ENCODE measurements around the gene NFAT5.

GRCh38 chr16:69672315-69672997 is 106.7 kb downstream of the NFAT5 start:
- TF ChIP-seq, protein P1, sequence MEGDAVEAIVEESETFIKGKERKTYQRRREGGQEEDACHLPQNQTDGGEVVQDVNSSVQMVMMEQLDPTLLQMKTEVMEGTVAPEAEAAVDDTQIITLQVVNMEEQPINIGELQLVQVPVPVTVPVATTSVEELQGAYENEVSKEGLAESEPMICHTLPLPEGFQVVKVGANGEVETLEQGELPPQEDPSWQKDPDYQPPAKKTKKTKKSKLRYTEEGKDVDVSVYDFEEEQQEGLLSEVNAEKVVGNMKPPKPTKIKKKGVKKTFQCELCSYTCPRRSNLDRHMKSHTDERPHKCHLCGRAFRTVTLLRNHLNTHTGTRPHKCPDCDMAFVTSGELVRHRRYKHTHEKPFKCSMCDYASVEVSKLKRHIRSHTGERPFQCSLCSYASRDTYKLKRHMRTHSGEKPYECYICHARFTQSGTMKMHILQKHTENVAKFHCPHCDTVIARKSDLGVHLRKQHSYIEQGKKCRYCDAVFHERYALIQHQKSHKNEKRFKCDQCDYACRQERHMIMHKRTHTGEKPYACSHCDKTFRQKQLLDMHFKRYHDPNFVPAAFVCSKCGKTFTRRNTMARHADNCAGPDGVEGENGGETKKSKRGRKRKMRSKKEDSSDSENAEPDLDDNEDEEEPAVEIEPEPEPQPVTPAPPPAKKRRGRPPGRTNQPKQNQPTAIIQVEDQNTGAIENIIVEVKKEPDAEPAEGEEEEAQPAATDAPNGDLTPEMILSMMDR (IDR thresholded peaks at IDR 0.05), result no peak
- no peak for TF ChIP-seq POLR2A (IDR thresholded peaks at IDR 0.05)
